Gastroesophageal sphincter (tissue), 3 donors: ENCODE measurements around the gene SLC23A2.

Experiments used
- CTCF ChIP-seq, 4 experiments: fragments of 200-600 bp in 2 of 4; fragments of 450-650 bp in 2 of 4; sonication (generic) in 1 of 4; IDR thresholded peaks; one replicate each; pipeline ENCODE4 v1.5.1; 2017 to 2019; ENCODE audit warnings: antibody characterized with exemption in 4 of 4, mild to moderate bottlenecking in 2 of 4, moderate library complexity in 2 of 4
- EP300 ChIP-seq: sonication (generic); formaldehyde crosslinking; IDR thresholded peaks from one replicate; pipeline ENCODE4 v1.6.1; 2017; ENCODE audit warnings: antibody characterized with exemption, mild to moderate bottlenecking
- POLR2A ChIP-seq, 2 donors: fragments of 450-650 bp; IDR thresholded peaks; one replicate each; pipeline ENCODE4 v1.6.1; 2017; ENCODE audit warnings: antibody characterized with exemption in 2 of 2, mild to moderate bottlenecking in 2 of 2, moderate library complexity in 1 of 2
- POLR2AphosphoS5 ChIP-seq: sonication (generic); formaldehyde crosslinking; IDR thresholded peaks from one replicate; pipeline ENCODE4 v1.6.1; 2017; ENCODE audit warnings: antibody characterized with exemption

GRCh38 chr20:4819901-4820300, 181.4 kb downstream of the SLC23A2 start:
- no peak for TF ChIP-seq CTCF (IDR thresholded peaks at IDR 0.05)
- no peak for TF ChIP-seq POLR2AphosphoS5
- TF ChIP-seq EP300 = no peak
- TF ChIP-seq POLR2A (IDR thresholded peaks at IDR 0.05) = no peak
